GM19193 (cell line): Measurements from ENCODE around the gene RHEX.
A peak's percentile ranks its signal among the peaks of the same experiment; 100 is the strongest.

Experiments
- POLR2A ChIP-seq: IDR thresholded peaks from 4 replicates; pipeline ENCODE4 v1.6.1; 2011; ENCODE audit not compliant: insufficient read depth, insufficient read length; ENCODE audit errors: extremely low read depth

RHEX gene, protein sequence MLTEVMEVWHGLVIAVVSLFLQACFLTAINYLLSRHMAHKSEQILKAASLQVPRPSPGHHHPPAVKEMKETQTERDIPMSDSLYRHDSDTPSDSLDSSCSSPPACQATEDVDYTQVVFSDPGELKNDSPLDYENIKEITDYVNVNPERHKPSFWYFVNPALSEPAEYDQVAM

DNA sequence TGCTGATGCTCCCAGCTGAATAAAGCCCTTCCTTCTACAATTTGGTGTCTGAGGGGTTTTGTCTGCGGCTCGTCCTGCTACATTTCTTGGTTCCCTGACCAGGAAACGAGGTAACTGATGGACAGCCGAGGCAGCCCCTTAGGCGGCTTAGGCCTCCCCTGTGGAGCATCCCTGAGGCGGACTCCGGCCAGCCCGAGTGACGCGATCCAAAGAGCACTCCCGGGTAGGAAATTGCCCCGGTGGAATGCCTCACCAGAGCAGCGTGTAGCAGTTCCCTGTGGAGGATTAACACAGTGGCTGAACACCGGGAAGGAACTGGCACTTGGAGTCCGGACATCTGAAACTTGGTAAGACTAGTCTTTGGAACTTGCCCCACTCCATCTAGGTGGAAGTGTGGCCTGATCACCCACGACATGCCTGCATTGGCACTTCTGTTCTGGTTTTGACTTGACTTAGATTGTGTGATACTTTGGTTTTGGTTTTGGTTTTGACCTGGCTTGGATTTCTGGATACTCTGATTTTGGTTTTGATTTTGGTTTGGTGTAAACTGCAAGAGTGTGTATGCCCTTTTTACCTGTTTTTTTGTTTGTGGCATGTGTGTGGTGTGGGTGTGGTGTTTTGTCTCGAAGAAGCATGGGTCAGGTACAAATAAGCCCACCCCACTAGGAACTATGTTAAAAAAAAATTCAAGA lies at the start of gene RHEX:
Gene RHEX (plus strand): TSS at position 255 of the 692 bp plus-strand sequence. CDS start 44,656 bp downstream, outside the sequence.
- peak; percentile 51 for TF ChIP-seq POLR2A

DNA sequence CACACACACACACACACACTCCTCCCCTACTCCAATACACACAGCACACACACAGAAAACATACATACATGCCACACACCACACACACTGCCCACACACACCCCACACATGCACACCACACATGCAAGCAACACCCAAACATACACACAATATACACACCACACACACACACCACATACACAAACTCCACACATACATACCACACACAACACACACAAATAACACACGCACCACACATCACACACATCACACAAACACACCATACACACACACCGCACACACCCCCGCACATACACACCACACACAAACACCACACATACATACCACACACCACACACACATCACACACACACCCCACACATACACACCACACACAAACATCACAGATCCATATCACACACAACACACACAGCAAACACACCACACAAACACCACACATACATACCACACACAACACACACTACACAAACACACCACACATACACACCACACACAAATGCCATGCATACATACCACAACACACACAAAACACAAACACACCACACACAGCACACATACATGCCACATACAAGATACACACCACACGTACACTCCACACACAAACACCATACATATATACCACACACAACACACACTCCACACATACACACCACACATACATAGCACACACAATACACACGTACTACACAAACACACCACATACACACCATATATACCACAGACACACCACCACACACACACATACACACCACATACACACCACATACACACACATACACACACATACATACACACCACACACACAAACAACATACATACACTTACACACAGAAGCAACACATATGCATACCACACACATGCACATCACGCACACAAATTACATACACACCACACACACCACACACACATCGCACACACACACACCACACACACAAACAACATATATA lies 48.8 kb upstream of the RHEX start:
- no peak for TF ChIP-seq POLR2A

DNA sequence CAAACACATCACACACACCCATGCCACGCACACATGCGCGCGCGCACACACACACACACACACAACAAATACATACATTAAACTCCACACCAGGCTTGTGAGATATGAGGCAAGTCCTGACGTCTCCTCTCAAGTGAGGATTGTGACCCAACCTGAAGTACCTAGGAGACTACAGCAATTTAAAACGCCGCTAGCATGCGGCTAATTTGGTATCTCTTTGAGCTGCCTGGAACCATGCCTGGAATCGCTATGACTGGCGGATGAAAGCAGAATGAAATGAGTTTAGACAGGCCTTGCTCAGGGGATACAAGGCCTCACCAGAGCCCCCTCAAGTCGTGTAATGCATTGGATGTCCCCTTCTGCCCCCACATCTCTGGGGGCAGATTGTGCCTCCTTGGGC lies 48.1 kb upstream of the RHEX start:
- TF ChIP-seq POLR2A: no peak

DNA sequence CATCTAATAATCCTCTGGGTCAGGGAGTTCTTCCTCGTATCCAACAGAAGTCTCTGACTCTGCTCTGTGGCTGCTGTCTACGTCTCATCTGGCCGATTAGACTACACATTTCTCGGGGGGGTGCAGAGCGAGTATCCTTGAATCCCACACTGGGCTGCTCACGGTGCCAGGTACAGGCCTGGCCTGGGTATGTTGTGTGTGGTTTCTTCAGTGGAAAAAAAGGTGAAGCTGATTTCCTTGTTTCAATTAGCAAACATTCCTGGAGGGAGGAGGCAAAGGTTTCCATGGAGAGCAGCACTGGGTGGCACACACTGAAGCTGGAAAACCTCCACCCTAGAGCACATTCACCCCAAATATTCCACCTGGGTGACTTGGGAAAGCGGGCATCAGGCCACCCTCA lies 47.7 kb upstream of the RHEX start:
- no peak for TF ChIP-seq POLR2A

DNA sequence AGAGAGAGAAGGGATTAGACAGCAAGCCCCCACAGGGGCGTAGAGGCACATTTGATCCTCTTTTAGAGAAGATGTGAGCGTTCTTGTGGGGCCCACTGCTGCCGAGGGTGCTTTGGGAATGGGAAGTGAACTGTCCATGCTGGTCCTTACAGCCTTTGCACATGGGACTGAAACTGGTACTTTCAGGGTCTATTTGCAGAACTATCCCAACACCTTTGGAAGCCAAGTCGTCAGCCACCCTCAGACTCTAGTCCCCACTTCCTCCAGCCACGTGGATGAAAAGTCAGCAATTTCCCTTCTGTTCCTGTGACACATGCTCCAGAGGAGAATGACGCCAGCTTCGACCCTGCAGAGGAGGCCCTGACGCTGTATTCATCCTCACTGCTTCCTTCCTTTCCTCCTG lies 47.2 kb upstream of the RHEX start:
- no peak for TF ChIP-seq POLR2A

DNA sequence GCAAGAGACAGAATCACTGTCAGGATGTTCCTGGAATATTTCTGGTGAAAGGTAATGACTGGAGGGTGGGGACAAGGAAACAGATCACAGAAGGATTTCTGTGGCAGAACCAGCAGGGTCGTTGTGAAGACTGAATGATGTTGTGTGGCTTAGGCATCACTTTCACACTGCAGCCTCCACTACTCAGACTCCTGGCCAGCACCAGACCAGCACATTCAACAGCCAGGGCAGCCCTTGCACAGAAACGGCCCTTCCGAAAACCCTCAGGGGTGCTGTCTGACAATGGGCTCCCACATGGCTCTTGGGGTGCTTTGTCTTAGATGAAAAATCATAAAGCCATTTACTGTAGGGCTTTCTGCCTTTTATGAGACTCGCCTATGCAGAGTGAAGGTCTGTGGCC lies 46.0 kb upstream of the RHEX start:
- TF ChIP-seq POLR2A: no peak

DNA sequence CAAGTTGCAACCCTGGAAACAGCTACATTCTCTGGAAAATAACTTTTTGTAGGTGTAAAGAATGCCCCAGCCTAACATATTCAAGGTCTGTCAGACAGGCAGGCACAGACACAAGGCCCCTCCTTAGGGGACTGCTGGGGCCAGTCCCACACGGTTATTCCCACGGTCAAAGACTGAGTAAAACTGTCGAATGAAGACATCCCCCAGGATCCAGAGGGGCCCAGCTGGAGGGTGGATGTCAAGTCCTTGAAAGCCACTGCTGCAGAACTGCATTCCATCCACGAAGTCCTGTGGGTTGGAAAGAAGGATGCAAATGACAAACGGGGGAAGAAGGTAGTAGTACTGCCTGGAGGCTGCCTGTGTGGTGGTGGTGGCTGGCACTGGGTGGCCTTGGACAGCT lies 42.9 kb upstream of the RHEX start:
- TF ChIP-seq POLR2A: no peak

DNA sequence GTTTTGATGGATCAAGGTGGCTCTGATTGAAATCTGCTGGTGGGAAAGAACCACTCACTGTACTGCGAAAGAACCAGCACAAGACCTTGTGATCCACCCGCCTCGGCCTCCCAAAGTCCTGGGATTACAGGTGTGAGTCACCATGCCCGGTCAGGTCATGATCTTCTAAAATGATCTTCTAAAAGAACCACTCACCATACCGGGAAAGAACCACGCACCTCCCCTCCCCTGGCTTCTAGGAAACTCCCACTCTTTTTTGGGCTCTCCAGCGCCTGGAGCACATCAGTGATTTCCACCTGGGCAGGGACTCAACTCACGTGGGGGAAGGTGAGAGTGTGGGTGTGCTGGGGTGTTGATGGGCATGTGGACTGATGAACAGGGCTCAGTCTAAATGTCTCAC lies 41.9 kb upstream of the RHEX start:
- TF ChIP-seq POLR2A: no peak

DNA sequence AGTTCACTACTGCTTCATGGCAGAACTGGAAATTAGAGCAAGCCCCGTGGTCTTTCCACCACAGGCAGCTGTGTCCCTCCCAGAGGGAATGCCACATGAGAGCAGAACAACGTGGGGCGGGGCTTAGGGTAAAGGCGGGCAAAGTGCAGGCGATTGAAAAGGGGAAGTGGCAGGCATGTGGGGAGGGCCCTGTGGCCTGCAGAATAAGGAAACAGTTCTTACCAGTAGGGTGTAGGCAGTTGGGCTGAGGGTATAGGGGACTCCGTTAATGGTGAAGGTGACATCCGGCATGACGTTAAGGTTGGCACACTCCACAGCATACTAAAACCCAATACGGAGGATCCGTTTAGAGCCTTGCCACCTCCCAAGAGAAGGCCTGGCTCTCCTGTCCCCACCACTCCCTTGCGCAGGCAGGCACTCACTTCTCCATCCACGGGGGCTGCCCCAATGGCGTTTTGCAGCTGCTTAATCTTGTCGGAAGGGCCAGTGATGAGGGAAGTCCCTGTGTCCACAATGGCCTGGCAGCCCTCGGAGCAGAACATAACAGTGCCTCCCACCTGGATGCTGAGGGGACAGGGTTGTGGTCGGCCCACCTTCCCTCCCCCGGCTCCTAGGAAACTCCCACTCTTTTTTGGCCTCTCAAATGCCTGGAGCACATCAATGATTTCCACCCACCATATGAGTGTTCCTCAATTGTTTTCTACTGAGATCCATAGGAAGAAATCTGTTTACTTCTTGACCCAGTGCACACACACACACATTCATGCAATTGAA lies 40.7 kb upstream of the RHEX start:
- peak; percentile 38 for TF ChIP-seq POLR2A

DNA sequence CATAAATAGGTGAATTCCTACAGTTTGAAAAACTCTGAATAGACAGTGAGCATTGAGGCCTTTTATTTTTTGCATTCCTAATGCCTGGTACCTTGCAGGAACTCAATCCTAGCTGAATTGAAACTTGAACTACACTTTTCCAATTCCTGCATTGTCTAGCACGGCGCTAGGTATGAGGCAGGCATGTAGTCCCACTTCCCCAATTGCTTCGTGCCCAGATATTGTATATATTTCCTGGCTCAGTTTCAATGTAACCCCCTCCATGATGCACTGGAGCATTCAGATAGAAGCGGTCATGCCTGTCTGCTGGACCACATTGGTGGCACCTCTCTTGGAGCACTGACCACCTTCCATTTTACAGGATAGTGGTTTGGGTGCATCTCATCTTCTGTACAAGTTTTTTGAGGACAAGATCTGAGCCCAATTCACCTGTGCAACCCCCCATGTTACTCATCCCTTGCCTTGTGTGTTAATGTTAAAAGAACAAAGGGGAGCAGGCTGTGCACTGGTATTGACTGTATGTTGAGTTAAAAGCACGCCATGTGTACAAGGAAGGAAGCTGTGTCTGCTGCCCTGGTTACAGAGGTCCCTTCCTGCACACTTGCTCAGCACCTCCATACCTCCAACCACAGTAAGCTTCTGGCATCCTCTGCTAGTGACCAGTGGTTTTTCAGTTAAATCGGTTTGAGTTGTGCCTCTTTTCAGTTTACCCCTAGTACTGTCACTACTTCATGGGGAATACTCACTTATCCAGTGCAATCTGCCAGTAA lies 39.8 kb upstream of the RHEX start:
- TF ChIP-seq POLR2A: no peak

DNA sequence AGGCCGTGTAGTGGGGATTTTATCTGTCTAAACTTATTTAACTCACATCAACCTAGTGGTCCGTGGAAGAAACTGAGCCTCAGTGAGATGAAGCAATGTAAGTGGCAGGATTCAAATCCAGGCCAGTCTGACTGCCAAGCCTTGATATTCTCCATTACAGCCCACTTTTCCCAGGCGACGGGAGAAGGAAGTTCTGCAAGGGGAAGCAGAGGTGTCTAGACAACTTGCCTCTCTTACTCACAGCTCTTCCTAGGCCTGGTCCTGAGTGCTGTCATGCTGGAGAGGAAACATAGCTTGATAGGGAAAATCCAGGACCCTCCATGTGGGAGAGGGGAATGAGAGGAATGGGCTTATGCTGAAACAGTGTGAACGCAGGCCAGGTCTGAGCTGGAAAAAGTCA lies 38.4 kb upstream of the RHEX start:
- TF ChIP-seq POLR2A: no peak

DNA sequence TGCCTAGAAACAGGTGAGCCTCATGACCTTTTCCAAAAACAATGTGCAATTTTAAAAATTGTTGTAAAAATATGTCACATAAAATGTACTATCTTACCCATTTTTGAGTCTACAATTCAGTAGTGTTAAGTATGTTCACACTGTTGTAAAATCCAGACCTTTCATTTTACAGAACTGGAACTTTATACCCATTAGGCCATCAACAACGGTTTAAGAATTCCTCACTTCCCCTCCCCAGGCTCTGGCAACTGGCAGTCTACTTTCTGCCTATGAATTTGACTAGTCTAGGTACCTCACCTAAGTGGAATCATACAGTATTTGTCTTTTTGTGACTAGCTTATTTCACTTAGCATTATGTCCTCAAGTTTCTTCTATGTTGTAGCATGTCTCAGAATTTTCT lies 37.9 kb upstream of the RHEX start:
- TF ChIP-seq POLR2A: no peak

DNA sequence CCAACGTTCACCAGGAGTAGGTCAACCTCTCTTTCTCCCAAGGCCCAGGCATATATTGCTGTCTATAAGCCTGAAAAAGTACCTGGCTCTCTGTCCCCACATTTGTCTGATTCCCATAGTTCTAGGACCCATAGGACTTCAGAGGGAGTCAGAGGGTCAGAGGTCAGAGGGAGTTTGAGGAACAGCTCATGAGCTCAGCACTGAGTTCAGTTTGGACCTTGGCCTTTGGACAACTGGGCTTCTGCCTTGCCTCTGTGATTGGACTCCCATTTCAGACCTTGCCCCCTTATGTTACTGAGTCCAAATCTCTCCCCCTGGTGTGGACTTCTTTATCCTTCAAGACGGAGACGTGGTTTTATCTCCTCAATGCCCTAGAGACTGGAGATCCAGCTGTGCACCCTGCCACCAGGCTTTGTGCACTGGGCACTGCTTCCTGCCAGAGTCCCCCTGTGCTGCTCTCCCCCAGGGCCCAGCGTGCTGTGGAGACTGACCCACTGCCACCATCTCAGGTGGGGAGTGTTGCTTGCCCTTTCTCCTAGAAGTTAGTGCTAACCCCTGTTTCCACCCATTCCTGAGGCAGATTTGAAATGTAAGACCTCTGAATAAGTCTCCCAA lies 32.5 kb upstream of the RHEX start:
- TF ChIP-seq POLR2A: no peak
